Measurements from ENCODE around the gene BARX1.

The BARX1 gene

GRCh38 chr9:93916358-93916757, 38.8 kb downstream of the BARX1 start:
- DNase-seq: no peak

- DNase-seq: no peak
These were observed 43.2 kb downstream of the BARX1 start for GRCh38 chr9:93911801-93912554.

DNA sequence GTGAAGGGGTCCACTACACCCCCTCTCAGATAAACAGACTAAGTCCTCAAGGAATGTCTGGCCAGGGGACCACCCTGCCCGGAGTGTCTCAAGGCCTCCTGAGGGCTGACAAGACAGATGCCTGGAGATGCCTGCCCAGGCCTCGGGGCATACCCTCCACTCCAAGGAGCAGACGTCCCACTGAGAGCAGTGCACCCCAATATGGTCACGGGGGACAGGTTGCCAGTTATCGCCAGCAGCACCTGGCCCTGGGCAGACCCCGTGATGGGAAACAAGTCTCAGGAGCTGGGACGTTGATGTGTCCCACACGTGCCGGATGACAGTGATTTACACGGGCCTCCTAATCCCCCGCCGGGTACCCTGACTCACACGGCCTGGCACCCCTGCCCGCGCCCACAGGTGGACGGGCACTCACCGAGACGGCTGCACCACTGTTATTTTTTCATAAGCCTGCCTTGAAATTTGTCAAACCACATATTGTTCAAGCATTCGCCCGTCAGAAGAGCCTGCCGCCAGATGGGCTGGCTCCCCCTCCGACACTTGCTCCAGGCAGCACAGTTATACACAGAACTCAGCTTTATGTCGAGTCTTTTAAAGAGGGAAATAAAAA, 43.9 kb downstream of the BARX1 start:
- DNase-seq: no peak

DNA sequence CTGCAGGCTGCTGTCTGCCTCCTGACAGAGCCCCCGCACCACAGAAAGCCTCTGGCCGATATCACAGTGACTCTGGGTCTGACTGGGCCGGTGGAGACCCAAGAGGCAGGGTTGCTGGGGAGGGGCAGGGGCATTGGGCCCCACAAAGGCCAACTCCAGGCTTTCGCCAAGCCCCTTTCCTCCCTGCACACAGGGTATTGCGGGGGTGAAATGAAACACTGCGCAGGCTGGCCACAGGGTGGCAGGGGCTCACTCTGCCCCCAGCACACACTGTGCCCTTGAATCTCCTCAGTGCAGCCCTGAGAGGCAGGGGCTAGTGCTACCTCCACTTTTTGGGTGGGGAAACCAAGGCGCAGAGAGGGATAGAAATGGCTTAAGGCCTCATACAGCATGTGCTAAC, 44.6 kb downstream of the BARX1 start:
- no peak for DNase-seq

DNA sequence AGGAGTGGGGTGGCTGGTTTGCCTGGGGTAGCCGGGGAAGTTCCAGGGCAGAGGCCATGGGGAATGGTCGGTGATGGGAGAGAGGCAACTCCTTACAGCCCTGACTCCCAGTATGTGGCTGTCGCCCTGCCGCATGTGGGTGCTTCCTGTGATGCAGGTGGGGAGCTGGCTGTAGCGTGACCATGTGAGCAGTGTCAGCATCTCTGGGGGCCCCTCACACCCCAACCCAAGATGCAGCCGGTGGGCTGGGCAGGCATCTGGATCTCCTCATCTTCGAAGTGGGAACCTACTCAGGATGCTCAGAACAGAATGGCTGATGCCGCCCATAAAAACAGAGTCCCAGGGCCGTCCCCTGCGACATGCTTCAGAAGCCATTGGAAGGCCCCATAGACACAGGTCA, 45.0 kb downstream of the BARX1 start:
- no peak for DNase-seq

GRCh38 chr9:93909242-93909616, 45.9 kb downstream of the BARX1 start:
- DNase-seq: no peak

GRCh38 chr9:93908591-93909241, 46.4 kb downstream of the BARX1 start:
- no peak for DNase-seq

DNA sequence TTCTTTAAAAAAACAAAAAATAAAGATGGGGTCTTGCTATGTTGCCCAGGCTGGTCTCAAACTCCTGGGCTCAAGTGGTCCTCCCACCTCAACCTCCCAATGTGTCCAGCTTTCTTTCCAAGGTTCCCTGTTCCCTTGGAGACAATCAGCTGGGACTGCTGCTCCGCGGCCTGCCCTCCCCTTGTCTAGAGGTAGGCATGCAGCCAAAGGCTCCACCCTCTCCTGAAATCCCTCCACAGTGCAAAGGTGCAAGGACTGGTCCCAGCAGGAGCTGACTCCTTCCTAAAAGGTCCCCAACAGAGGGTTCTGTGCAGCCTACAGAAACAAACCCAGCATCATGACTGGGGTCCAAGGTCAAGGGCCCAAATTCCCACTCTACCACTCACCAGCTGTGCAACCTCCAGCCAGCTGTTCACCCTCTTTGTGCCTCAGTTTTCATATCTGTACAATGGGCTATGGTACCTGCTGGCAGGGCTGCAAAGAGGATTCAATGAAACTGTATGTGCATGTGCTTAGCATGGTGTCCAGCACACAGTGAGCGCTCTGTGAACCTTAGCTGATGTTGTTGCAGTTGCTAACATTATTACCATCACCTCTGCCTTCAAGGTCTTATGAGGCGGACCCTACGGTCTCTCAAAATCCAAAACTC, 47.5 kb downstream of the BARX1 start:
- no peak for DNase-seq

- DNase-seq: no peak
These were observed 48.8 kb downstream of the BARX1 start for GRCh38 chr9:93906195-93906880.

DNA sequence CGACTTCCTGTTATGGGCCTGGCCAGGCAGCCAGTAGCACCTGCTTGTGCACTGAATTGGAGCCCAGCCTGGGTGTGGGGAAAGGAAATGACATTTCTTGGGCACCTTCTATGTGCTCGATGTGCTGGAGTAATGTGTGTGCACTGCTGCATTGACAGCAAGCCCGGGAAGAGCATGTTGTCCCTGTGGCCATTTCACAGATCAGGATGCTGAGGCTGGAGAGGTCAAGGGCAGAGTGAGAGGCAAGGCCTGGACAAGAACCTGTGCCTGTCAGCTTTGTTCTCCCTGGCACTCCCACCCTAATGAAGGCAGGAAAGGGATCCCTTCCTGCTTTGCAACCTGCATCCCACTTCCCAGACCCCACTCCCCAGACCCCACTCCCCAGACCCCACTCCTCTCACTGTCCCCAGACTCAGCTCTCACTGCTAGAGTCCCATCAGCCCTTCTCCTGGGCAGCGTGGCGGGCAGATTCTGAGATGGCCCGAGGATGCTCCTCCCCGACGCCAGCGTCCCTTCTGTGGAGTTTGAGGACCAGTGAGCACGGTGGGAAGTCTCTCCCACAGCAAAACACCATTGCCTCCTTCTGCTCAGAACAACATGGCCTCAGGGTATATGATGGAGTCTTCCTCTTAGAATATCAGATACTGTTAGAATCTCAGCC, 49.6 kb downstream of the BARX1 start:
- no peak for DNase-seq

GRCh38 chr9:93904649-93905472, 50.3 kb downstream of the BARX1 start:
- DNase-seq: no peak

DNA sequence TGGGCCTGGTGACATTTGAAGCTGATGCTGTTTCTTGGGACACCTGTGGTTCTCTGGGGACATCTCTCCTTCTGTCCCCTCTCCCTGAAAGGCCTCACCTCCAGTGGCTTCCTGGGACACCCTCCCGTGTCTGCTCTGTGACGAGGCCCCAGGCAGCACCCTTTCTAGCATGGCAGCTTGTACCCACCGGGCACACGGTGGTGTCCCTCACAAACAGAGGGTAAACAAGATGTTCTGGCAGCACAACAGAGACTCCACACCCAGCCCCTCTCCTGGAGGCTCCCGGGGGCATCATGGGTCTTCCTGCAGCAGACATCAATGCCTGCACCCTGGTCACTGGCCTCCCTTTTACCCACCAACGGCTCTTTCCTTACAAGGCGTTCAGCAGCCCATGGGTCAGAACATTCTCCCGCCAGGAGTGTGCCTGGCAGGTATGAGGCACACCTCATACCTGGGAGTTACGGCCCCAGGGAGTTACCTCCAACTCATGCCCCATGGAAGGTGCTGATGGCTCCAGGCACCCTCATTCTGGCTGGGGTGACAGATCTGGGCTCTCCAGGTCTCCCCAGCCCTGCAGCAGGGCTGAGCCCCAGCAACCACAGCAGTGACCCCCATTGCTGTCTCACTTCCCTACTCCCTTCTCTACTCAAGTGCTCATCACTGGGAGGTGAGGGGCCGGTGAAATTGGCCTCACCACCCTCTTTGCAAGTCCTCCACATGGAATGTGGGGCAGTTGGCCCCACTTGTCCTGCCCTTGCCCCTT, 51.1 kb downstream of the BARX1 start:
- no peak for DNase-seq

DNA sequence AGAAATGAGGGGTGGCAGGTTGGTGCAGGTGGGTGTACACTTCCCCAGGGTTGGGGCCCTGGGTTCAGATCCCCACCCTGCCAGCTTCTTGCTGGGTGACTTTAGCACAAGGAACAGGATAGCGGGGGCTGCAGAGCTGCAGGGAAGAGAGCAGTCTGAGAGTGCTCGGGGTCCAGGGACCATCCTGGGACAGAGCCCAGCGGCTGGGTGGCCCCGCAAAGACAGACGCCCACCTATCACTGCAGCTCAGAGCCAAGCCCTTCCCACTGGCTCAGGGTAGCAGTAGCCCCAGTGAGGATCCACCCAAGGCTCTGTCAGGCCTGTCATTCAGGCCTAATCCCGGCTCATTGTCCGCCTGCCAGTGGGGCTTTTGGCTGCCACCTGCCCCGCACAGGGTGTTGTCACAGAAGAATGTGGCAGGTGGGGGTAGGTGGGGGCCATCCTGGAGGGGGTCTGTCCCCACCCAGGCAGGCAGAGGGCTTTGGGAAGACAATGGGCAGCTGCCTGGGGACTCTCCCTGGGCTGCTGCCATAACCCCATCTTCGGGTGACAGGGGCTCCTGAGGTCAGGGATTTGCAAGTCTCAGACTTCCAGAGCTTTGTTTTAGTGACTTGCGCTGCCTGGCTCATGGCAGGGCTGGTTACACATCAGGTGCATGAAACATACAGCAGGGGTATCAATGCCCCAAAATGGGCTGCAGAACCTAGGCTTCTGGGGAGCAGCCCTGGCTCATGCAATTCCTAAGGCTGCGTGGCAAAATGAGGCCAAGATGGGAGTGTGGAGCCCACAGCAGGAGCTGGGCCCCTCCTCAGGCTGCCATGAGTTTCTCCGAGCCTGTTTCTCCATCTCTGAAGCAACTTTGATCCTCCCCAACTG, 52.1 kb downstream of the BARX1 start:
- no peak for DNase-seq

DNA sequence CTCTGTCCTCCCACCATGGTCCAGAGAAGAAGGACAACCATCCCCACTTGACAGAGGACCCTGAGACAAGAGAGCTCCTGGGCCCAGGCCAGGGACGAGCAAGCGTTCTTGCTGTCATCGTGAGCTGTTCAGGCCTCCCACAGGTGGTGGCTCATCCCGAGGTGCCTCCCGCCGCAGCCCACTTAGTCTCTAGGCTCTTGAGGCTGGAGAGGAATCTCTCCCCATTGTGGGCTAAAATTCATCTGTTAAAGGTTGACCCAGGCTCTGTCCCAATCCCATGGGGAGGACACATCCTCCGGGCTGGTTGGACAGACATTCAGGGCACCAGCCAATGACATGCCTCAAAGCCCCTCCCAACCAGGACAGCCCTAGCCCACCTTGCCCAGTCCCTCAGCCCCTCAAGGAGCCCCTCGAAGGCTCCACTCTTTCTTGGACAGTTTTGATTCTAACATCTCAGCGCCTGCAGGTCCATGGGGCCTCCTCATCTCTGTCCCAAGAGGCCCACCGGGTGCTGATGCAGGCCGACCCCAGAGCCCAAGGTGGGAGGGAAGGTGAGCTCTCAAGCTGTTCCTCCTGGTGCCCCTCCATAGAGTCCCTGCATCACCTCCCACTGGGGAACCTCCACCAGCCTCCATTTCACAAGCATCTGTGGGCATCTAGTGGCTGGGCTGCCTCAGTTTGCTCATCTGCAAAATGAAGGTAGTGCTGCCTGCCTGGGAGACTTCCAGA, 52.9 kb downstream of the BARX1 start:
- no peak for DNase-seq
